Tibial artery (tissue), 4 donors: ENCODE data around the gene DNAH6.

Experiments used
- DNase-seq, 2 donors: peaks; one replicate each; pipeline ENCODE4 v3.0.0-alpha.2; 2019
- H3K27ac ChIP-seq, 2 donors: fragments of 200-600 bp; sonication (generic) in 1 of 2; 1 replicate in 1 of 2; 2 replicates in 1 of 2; pipeline ENCODE4 v1.5.1; 2018 to 2019; ENCODE audit warnings: mild to moderate bottlenecking in 1 of 2
- H3K27me3 ChIP-seq, 2 donors: fragments of 200-600 bp; sonication (generic) in 1 of 2; one replicate each; pipeline versions ENCODE4 v1.5.1 to v1.6.0; 2016 to 2019
- H3K36me3 ChIP-seq, 3 donors: fragments of 200-600 bp; sonication (generic) in 2 of 3; one replicate each; pipeline ENCODE4 v1.5.1; 2016 to 2019; ENCODE audit warnings: mild to moderate bottlenecking in 2 of 3
- H3K4me1 ChIP-seq, 4 donors: fragments of 200-600 bp; sonication (generic) in 2 of 4; 1 replicate in 3 of 4; 2 replicates in 1 of 4; pipeline ENCODE4 v1.5.1; 2016 to 2019
- H3K4me3 ChIP-seq, 2 donors: fragments of 200-600 bp; sonication (generic) in 1 of 2; 1 replicate in 1 of 2; 2 replicates in 1 of 2; pipeline ENCODE4 v1.5.1; 2018 to 2019; ENCODE audit warnings: mild to moderate bottlenecking in 2 of 2
- H3K9me3 ChIP-seq, 3 donors: fragments of 200-600 bp; sonication (generic) in 1 of 3; one replicate each; pipeline ENCODE4 v1.5.1; 2016 to 2019
- CTCF ChIP-seq, 2 experiments: fragments of 200-600 bp in 1 of 2; fragments of 450-650 bp in 1 of 2; IDR thresholded peaks; one replicate each; pipeline ENCODE4 v1.5.1; 2017 to 2019; ENCODE audit warnings: antibody characterized with exemption in 2 of 2, mild to moderate bottlenecking in 1 of 2, moderate library complexity in 1 of 2
- intact Hi-C: fragments of 100-400 bp; cut with DNase I; formaldehyde crosslinking; loops from one replicate; pipeline ENCODE4 v1.15.0; 2023; ENCODE audit warnings: low total_unique reads

The DNAH6 gene

DNA sequence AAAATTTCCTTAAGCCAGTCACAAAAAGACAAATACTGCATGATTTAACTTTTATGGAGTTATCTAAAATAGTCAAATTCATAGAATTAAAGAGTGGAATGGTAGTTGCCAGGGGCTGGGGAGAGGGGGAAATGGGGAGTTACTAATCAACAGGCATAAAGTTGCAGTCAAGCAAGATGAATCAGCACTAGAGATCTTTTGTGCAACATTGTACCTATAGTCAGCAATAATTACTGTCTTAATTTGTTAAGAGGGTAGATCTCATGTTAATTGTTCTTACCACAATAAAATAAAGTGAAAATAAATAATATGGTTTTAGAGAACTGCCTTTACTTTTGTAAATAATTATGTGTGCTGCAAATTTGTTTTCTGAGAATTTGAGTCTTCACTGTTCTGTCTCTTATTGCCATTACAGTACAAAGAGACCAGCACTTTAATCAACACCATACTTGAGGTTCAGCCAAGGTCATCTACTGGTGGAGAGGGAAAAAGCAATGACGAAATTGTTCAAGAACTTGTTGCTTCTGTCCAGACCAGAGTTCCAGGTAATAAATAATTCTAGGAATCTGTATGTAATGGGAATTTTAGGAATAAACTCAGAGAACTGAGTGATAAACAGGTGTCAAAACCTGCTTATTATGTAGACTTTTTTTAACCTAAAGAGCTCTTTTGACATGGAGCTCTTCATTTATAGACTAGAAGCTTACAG, 289.1 kb downstream of the DNAH6 start:
- peaks cover 0 to 13% (median 10%) of the 10 kb centered on the region in 4 donors for H3K4me1 ChIP-seq
- H3K4me3 ChIP-seq = no peak overlapping the region
- no peak for DNase-seq
- no peak for TF ChIP-seq CTCF (IDR thresholded peaks at IDR 0.05)
- no peaks in the 10 kb centered on the region for H3K27me3 ChIP-seq
- H3K36me3 ChIP-seq = no peaks in the 10 kb centered on the region
- intact Hi-C loops = no loop called here
- H3K27ac ChIP-seq = no peak overlapping the region
- H3K9me3 ChIP-seq = no peaks in the 10 kb centered on the region

GRCh38 chr2:84807063-84807485, 290.8 kb downstream of the DNAH6 start:
- Histone ChIP-seq H3K36me3 (no peaks in the 10 kb centered on the region), H3K9me3 (no peaks in the 10 kb centered on the region), H3K27me3 (no peaks in the 10 kb centered on the region), H3K4me1 (peaks cover 0 to 13% (median 10%) of the 10 kb centered on the region in 4 donors), H3K4me3 (peak overlapping the region in 1 of 2 donors; percentile 19), H3K27ac (peak overlapping the region; percentile 5 to 22)
- TF ChIP-seq CTCF (IDR thresholded peaks at IDR 0.05) = no peak
- DNase-seq = peak in 1 of 2 donors; percentile 34
- intact Hi-C loops = no loop called here

GRCh38 chr2:84808279-84808678, 292.0 kb downstream of the DNAH6 start:
- H3K27ac ChIP-seq = no peak overlapping the region
- DNase-seq = no peak
- intact Hi-C loops = no loop called here

DNA sequence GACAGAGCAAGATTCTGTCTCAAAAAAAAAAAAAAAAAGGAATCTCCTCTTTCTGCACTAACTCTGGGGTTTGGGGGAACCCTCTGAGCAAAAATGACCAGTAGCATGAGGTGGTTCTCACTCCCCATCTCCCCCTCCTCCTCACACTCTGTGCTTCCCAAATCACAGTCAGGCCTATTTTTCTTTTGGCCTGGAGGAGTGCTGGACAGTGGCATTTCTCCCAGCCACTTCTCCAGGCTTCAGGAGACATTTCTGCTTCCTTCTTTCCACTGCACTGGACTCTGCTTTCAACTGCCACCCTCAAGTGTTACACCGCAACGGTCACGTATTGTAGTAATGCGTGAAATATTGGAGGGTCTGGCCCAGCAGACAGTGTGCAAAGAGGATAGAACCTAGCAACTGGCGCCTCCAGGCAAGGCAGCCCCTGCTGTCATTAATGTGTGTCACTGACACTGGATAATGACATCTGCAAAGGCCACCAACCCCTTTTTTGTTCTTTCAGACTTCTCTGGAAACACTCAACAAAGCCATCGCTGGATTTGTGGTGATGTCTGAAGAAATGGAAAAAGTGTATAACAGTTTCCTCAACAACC, 295.6 kb downstream of the DNAH6 start:
- Histone ChIP-seq H3K9me3 (no peaks in the 10 kb centered on the region), H3K4me3 (no peak overlapping the region), H3K36me3 (no peaks in the 10 kb centered on the region), H3K27me3 (no peaks in the 10 kb centered on the region), H3K4me1 (peaks cover 0 to 9% (median 6%) of the 10 kb centered on the region in 4 donors), H3K27ac (no peak overlapping the region)
- no peak for TF ChIP-seq CTCF (IDR thresholded peaks at IDR 0.05)
- intact Hi-C loops = no loop called here
- no peak for DNase-seq

More at GRCh38 chr2:84808279-84808678, 292.0 kb downstream of the DNAH6 start:
- TF ChIP-seq CTCF (IDR thresholded peaks at IDR 0.05) = no peak
- no peak overlapping the region for H3K4me3 ChIP-seq
- no peaks in the 10 kb centered on the region for H3K36me3 ChIP-seq
- H3K4me1 ChIP-seq = peaks cover 0 to 13% (median 10%) of the 10 kb centered on the region in 4 donors
- H3K9me3 ChIP-seq = no peaks in the 10 kb centered on the region
- H3K27me3 ChIP-seq = no peaks in the 10 kb centered on the region

- DNase-seq = no peak
- H3K36me3 ChIP-seq = no peaks in the 10 kb centered on the region
- intact Hi-C loops = no loop called here
- H3K9me3 ChIP-seq = no peaks in the 10 kb centered on the region
- TF ChIP-seq CTCF (IDR thresholded peaks at IDR 0.05) = no peak
- no peak overlapping the region for H3K4me3 ChIP-seq
- no peaks in the 10 kb centered on the region for H3K27me3 ChIP-seq
- no peaks in the 10 kb centered on the region for H3K4me1 ChIP-seq
- H3K27ac ChIP-seq = no peak overlapping the region
These were observed 298.8 kb downstream of the DNAH6 start for GRCh38 chr2:84815146-84815545.
